Fibroblast of mammary gland (primary cell): Measurements from ENCODE around the gene SLC16A1.

ENCODE experiments used
- DNase-seq: peaks from one replicate; pipeline ENCODE4 v3.0.0-alpha.2; 2010; ENCODE audit warnings: low read depth
- H3K4me3 ChIP-seq: 2 replicates; pipeline ENCODE4 v1.5.1; 2011; ENCODE audit warnings: low read depth, mild to moderate bottlenecking, low read length, moderate library complexity; ENCODE audit not compliant: control insufficient read depth
- TF ChIP-seq, protein P1 (sequence below): conservative IDR thresholded peaks from 2 replicates; pipeline ENCODE4 v1.5.1; 2011; ENCODE audit warnings: low read depth, low read length, inconsistent platforms; ENCODE audit not compliant: control insufficient read depth, insufficient read depth

SLC16A1 gene

DNA sequence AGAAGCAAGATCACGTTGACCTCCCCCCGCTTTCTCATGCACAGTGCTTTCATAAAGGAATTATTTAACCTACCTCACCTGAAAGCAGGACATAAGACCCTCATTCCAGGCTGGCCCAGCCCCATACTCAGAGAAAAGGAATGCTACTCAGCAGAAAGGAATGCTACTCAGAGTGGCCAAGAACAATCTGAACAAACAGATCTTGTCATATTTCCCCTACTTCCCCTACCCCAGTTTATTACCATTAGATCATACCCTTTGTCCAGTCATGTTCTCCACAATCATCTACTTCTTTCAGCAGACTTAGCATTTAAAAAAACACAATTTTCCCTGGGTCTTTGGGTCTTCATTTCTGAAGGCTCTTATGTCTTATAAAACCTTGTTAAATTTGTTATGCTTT is 89.8 kb downstream of the SLC16A1 start:
- DNase-seq, result peak; percentile 74
- TF ChIP-seq, protein P1, sequence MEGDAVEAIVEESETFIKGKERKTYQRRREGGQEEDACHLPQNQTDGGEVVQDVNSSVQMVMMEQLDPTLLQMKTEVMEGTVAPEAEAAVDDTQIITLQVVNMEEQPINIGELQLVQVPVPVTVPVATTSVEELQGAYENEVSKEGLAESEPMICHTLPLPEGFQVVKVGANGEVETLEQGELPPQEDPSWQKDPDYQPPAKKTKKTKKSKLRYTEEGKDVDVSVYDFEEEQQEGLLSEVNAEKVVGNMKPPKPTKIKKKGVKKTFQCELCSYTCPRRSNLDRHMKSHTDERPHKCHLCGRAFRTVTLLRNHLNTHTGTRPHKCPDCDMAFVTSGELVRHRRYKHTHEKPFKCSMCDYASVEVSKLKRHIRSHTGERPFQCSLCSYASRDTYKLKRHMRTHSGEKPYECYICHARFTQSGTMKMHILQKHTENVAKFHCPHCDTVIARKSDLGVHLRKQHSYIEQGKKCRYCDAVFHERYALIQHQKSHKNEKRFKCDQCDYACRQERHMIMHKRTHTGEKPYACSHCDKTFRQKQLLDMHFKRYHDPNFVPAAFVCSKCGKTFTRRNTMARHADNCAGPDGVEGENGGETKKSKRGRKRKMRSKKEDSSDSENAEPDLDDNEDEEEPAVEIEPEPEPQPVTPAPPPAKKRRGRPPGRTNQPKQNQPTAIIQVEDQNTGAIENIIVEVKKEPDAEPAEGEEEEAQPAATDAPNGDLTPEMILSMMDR, result no peak
- no peak overlapping the region for H3K4me3 ChIP-seq

DNA sequence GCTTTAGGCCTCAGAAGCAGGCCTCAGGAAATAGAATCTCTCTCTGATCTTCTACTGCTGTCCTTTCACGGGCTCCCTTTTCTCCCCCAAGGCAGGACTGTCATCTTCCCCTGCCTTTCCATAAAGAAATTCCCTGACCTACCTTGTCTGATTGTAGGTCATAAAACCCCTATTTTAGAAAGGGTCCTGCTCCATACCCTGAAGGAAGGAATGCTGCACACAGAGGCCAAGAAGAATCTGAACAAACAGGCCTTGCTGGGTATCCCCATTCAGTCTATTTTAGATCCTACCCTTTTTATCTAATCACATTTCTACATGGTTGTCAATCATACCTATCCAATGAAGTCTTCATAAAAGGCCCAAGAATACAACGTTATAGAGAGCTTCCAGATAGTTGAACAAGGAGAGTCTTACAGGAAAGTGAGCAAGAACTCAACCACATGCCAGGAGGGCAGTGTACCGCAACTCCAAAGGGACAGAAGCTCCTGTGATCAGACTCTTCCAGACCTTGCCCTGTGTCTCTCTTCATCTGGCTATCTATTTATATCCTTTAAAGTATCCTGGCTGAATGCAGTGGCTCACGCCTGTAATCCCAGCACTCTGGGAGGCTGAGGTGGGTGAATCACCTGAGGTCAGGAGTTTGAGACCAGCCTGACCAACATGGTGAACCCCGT is 93.1 kb downstream of the SLC16A1 start:
- TF ChIP-seq, protein P1, result no peak
- H3K4me3 ChIP-seq, result no peak overlapping the region
- no peak for DNase-seq
